ENCODE results near the gene CLN6. TPM values are rescaled to one million over a fixed set of nuclear protein-coding genes. Genes with fewer than 3 reads are reported as not detected.
A peak's percentile ranks its signal among the peaks of the same experiment; 100 is the strongest.
"Not testable (repeated sequence)": the region's sequence is repeated elsewhere in the genome, so short reads cannot be mapped to it uniquely, and the experiment has no call there.

CLN6 gene
- total RNA-seq, 1 donor from 2014 or later: 25.7 TPM

DNA sequence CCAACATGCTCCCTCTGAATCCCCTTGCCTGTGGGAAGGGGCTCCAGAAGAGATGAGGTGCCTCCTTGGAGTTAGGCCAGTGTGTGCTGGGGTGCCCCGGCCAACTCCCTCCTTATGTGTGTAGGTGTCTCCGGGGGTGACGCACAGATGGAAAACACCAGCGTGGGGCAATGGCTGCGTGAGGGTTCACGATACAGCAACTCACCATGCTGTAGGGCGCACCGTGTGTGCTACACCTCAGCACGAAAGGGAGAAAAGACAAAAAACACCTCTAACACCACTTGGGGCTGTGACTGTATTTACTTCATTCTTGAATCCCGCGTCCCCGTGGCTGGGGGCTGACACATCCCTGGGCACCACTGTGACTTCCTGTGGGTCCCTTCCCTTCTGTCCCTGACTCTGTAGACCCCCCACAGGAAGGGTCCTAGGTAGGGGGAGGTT is 22.8 kb downstream of the CLN6 start:
- DNase-seq (ENCODE audit: low spot score): no peak

DNA sequence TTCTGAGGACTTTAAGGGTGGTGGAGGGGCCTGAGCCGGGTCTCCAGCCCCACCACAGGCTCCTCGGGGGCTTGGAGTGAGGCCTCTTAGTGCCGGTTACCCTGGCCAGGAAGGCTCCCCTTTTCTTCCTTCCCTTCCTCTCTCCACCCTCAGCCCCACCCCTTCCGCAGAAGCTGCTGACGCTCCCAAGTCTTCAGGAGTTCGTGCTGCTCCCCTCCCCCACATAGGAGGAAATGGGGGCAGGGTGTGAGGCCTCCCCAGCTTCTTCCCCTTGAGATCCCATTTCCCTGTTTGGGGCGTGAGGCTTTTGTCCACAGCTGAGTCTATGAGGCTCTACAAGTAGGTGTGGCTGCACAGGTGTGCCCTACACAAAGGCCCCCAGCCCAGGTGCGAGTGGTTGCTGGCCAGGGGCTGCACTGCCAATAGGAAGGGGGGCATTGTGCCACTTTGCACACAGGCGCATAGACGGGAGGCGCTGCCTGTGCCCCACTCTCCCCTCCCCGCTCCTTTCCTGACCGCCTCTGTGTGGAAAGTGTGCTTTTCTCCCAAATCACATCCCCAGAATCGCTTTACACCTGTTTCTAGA is 23.5 kb downstream of the CLN6 start:
- peak; percentile 75 for DNase-seq (ENCODE audit: low spot score)

DNA sequence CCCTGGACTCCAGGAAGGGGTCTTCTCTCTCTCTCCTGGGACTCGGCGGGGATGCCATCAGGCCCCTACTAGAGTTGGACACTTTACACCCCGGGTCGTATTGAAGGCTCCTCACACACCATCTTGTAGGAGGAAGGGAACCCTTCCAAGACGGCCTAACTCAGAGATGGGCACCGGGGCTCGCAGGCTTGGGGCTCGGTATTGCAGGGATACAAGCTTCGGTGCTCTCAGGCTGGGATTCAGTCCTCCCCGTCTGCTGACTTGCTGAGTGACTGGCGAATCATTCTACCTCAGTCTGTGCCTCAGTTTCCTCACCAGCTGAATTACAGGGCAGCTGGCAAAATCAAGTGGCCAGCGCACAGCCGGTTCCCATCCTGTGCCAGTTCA is 24.0 kb downstream of the CLN6 start:
- no peak for DNase-seq (ENCODE audit: low spot score)

DNA sequence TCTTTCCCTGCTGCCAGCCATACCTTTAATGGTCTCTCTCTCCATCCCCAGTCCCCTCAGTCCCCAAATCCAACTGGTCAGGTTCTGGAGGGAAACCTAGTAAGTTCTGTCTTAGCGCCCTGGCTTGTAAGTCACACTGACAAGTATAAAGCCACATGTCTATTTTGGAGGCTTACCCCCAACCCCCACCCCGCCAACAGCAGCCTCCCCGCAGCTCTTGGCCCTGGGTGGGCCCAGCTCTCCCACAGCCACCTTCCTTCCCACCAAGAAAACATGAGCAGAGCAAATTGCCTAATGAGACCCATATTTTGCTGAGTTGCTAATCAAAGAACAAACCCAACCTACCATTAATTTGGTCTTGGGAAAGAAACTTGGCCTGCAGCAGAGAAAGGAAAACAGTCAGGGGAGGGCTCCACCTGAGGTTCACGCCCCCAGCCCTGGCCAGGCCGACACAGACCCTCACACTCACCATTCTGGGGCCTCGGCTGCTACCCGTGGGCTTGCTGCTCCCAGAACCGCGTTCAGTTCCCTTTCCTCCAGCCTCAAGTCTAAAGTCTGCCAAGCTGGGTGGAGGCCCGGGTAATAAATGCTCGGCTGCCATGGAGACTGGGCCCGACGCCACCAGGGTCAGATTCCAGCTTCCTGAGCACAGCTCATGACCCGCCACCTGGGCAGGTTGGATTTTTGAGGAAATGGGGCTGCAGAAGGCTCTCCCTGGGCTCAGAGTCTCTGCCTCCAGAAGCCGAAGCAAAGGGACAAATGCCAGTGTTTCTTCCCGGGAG is 24.6 kb downstream of the CLN6 start, which contains the start of gene CALML4:
CALML4 (minus strand) TSS at position 557 of the 782 bp plus-strand sequence; CDS start at position 472, 85 bp downstream.
- DNase-seq (ENCODE audit: low spot score): peak; percentile 90

DNA sequence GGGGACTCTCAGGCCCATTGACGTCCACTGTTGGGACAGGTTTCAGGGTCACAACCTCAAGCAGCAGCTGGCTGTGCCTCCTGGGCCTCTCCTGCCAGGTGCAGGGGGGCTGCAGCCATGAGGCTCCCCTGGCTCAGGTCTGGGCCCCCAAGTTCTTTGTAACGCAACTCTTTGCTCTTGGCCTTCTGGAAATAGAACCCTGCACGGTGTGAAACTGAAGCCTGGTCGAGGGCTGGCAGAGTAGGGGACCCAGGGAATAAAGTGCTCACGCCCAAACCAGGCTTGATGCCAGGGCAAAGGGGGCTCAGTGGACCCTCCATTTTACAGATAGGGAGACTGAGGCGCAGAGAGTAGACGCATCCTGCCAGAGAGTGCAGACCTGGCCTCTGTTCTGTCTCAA is 25.2 kb downstream of the CLN6 start:
- DNase-seq (ENCODE audit: low spot score): no peak

DNA sequence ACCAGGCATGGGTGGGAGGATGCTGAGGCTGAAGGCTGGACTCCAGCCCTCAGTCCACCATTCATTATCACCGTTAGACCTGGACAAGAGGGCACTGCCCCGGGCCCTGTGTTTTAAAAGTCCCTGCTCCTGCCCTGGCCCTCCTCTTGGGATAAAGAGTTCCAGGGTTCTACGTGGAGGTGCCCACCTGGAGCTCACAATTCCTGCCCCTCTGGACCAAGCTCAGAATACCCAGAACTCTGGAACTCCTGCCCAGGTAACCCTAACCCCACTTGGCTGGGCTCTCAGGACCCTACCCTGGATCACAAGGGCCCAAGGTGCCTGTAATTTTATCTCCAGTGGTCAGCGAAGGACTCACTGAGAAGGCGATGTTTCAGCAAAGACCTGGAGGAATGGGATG is 25.6 kb downstream of the CLN6 start:
- DNase-seq (ENCODE audit: low spot score): no peak

DNA sequence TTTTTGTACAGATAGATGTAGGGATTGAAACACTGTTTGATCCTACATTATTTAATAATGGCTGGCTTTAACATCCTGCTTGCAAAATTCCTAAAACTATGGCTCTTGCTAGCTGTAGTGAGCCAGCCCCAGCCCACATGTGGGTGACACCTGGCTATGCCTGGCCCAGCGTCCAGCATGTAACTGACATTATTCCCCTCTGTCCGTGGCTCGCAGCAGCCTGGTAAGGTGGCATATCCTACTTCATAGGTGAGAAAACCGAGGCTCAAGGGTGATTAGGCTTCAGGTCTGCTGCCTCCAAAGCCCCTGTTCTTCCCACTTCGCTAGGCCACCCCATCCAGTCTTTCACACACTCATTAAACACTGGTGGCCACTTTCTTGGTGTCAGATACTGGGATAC is 26.0 kb downstream of the CLN6 start:
- no peak for DNase-seq (ENCODE audit: low spot score)

DNA sequence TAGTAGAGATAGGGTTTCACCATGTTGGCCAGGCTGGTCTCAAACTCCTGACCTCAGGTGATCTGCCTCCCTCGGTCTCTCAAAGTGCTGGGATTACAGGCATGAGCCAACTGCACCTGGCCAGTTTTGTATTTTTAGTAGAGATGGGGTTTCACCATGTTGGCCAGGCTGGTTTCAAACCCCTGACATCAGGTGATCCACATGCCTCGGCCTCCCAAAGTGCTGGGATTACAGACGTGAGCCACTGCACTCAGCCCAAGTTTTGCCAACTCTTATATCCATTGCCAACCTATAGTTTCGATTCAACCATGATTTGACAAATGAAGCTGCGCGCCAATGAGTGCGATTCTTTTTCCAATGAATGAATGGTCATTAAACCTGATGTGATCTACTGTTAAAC is 26.5 kb downstream of the CLN6 start:
- not testable (repeated sequence) for DNase-seq (ENCODE audit: low spot score)

DNA sequence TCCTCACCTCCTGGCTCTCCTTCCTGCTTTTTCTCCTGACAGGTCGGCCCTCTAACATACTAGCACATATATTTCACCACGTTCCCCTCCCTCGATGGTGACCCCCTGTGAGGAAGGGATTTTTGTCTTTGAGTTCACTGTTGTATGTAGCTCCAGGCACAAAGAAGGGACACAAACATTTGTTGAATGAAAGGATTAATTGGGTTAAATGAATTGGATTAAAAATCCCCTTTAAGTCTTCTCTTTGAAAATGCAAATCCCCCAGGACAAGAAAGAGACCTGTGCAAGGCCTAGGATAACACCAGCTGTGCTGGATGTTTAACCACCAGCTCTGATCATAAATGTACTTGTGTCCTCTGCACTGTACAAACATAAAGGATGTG is 27.7 kb downstream of the CLN6 start:
- DNase-seq (ENCODE audit: low spot score): no peak

DNA sequence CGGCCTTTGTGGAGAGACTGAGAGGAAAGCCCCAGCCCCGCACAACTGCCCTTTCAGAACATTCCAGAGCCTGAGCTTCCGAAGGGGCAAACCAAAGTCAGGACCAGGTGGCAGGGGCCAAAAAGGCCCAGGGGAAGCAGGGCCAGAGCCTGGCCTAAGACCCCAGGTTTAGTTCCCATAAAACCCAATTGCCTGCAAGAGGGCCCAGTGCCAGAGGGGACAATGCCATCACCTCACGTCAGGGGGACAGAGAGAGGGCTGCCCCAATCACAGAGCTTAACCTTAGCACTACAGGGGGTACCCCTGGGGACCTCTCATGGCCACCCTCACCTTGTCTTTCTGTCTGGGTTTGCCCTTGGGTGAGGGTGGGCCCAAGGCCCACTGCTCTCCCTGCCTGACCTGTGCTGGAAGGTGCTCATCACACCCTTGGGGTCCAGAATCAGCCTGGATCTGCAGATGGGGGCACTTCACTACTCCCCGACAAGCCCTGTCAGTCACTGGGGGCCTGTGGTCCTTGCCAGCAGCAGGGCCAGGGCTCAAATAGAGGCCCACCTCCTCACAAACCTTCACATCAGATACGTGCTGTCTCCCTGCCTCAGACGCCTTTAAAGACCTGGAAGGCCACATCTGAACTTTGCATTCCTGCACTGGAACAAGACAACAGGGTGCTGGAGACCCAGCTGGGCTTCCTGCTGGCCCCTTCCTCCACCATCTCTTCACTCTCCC is 28.2 kb downstream of the CLN6 start:
- no peak for DNase-seq (ENCODE audit: low spot score)

DNA sequence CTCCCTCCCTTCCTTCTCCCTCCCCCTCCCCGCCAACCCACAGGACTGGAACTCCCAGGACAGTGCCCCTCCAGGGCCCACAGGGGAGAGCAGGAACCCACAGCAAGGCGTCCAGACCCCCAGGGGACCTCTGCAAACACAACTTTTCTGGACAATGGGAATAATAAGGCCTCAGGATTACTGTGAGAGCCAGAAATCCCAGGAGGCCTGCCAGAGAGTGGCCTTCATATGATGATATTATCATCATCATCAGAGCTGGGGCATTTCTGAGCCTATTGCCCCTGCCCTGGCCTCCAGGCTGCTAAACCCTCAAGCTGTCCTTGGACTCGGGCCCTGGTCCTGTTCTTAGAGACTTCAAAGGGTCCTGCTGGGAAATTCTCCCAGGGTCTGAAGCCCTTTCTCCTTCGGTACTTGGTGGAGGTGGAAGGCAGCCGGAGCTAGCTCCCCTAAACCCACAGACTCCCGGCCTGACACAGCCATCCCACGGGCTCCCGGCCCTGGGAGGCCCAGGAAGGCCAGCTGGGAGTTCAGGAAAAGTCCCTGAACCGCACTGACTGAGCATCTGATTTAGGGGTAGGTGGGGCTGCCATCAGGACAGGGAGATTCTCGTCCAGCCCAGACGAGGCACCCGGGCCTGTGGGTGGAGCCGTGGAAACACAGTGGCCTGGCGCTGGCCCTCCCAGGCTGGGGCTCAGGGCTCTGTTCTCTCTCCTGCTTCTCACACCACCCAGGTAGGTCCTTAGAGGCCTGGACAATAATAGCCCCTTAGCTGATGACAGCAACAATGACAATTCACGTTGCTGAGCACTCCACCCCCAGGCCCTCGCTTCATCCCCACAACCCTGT is 29.3 kb downstream of the CLN6 start:
- no peak for DNase-seq (ENCODE audit: low spot score)

DNA sequence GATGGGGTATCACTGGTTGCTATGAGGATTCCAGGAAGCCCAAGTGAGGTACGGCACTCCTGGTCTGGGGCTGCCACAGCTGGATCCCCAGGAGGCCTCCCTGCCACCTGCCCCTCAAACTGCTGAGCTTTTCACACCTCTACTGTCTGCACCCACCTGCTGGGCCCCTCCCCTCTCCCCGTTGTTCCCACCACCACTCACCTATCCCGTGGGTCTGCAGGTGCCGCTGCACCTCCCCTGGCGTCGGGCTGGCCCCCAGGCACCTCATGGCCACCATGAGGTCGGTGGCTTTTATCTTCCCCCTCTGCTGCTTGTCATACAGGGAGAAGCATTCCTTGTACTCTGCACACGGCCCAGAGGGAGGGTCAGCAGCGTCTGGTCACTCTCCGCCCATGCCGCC is 30.2 kb downstream of the CLN6 start:
- DNase-seq (ENCODE audit: low spot score): no peak

DNA sequence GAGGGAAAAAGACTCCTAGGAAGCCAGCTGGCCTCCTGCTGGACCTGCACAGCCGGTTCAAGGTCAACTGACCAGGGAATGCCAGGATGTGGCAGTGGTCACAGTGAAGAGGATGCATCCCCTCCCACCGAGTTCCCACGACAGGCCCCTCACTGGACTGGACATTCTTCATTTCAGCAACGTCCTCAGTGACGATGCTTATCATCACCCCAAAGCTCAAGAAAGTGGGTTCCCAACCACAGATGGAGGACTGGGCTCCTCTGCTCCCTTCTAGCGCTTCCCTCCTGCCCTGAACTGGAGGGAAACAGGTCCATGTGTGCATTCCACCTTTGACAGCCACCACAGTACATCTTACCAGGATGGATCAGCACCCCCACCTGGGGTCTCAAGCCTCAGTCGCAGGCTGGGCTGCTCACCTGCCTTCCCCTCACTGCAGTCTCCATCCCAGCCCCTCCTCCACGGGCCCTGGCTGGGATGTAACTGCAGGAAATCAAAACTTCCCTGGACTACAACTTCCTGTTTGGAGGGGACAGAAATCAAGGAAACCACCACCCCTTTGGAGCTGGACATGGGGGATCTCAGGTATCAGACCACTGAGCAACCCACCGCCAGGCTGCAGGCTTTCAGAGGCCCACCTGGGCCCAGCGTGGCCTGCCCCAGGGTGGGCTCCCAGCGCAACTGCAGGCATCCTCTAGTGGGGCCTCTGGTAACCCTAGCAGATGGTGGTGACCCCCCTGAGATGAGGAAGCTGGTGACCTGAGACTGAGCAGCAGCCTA is 31.7 kb downstream of the CLN6 start:
- peak; percentile 5 for DNase-seq (ENCODE audit: low spot score)

DNA sequence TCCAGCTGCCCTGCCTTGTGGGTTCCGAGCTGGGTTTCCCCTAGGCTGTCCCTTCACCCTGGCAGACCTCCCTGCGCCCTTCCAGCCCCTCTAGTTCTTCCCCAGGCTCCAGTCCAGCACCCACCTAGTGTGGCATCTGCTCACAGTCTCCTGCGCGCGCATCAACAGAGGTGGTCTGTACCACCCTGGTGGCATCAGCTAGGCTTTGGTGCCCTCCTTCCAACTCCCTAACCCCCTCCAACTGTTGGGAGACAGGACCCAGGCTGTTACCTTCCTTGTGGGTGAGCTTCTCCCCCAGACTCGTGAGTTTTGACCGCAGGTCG is 32.4 kb downstream of the CLN6 start:
- DNase-seq (ENCODE audit: low spot score): no peak

DNA sequence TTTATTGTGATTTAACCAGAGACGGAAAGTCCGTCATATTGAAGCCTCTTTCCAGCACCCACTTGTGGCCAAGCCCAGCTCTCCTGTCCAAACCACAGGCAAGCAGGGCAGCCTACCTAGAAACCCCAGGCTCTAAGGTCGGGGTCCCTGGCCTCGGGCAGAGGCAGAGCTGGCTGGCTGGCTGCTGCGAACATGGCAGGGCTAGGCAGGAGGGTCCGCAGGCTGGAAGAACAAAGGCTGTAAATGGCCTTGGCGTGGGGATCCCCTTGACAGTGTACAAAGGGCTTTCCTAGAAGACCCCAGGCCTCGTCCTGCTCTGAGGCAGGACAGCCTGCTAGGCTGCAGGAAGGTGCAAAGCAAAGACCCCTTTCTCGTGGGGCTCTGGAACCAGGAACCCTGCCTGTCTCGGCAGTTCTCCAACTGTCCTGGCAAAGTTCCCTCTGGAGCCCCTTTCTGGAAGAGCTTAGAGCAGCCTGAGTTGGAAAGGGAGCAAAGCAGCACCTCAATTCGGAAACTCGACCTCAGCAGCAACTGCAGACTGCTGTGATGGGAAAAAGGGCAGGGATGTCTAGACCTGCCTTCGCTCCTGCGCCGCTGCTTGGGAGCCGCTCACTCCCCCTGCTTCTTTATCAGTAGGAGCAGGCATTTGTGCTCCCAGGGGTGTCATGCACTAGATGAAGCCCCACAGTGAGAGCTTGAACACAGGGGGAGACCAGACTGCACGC is 32.9 kb downstream of the CLN6 start:
- DNase-seq (ENCODE audit: low spot score): no peak

DNA sequence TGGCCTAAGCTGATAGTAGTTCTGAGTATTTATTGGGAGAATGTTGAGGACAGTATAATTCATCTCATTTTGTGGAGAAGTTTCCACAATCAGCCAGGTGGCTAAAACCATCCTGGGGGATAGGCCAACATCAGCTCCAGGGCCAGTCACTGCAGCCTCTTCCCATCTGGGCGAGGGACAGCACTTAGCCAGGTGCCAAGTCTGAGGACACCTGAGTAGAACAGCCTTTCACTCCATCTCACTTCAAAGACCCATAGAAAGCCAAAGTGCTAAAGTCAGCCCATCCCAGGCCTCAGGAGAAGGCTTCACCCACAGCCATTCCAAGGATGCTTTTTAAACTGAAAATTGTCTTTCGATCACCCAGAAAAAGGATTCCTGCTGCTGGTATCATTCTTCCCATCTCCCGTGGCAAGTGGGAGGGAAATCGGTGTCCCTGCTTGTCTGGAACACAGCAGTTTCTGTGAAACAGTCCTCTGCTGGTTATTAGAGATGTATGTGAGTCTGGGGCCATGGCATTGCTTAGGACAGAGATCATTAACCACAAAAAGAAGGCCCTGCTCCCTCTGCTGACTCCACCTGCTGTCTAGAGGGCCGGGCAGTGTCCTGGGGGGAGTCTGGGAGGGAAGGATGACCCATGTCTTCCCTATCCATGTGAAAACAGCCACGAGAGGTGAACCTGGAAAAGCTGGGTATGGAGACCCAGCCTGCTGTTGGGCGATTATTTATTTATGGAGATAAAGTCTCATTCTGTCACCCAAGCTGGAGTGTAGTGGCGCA is 34.0 kb downstream of the CLN6 start:
- DNase-seq (ENCODE audit: low spot score): no peak

DNA sequence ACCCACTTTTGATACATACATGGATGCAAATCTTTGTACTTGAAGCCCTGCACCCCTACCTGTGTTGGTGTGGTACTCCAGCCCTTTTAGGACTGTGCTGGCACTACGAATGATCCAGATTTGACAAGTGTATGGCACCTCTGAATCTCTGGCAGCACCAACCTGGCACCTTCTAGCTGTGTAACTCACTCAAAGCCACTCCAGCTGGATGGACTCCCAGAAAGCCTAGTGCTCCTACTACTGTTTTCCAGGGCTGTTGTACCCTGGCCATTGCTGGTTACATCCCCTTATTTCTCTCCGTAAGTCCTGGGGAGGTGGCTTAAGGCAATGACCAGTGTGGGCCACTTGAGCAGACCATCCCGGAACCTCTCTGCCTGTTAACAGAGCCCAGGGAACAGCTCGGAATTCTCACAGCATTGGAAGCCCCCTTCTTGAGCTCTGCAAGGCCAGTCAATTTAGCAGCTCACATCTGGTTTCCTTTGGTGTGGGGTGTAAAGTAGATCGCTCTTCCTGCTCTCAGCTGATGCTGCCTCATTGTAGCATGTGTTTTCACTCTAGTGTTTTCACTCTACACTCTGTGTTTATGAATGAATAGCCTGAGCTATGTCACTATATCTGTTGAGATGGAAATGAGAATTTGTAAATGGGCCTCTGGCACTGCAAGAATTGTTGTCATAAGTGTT is 36.6 kb downstream of the CLN6 start:
- DNase-seq (ENCODE audit: low spot score): no peak

DNA sequence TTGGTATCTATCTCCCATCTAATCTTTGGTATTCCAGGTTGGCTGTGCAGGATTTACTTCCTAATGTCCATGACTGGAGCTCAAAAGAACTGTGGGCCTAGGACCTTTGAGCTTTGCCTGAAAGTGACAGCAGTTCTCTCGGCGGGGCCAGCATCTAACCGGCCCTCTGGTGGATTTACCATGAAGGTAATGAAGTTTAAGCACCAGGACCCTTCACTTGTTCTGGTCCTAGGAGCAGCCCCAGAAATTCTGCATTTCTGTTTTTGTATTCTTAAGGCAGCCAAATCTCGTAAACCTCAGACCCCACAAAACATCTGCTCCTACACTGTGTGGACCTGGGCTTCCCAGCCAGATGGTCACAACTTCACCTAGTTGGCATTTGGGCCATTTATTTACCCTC is 37.4 kb downstream of the CLN6 start:
- no peak for DNase-seq (ENCODE audit: low spot score)

DNA sequence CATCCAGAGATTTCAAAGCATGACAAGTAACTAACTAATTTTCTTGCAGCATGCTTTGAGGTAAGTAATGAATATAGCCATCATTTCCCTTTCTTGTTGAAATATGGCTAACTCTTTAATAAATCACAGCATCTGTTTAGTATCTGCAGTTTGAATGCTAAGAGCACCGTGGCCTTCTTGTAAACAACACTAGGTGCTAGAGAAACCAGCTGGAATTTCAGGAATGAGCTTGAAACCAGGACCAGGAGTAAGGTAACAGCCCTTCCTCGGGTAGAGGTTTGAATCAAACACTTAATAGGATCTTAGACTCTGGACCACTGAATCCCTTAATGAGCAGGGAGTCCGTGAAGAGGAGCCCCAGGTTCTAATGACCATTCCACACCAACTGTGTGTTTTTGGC is 38.0 kb downstream of the CLN6 start:
- DNase-seq (ENCODE audit: low spot score): no peak

Data from mucosa of gallbladder (tissue), 1 donor.